ENCODE results near the gene EPSTI1.

EPSTI1 gene

GRCh38 chr13:42969565-42970172, 22.4 kb downstream of the EPSTI1 start:
- DNase-seq, result peak; percentile 29

- no peak for DNase-seq
These were observed 23.1 kb downstream of the EPSTI1 start for GRCh38 chr13:42968906-42969305.

- DNase-seq, result no peak
These were observed 24.4 kb downstream of the EPSTI1 start for GRCh38 chr13:42967660-42968059.

- DNase-seq, result no peak
These were observed 26.8 kb downstream of the EPSTI1 start for GRCh38 chr13:42965281-42965680.

- no peak for DNase-seq
These were observed 27.3 kb downstream of the EPSTI1 start for GRCh38 chr13:42964761-42965161.

GRCh38 chr13:42959615-42960014, 32.4 kb downstream of the EPSTI1 start:
- no peak for DNase-seq

GRCh38 chr13:42957881-42958280, 34.2 kb downstream of the EPSTI1 start:
- DNase-seq, result no peak

- no peak for DNase-seq
These were observed 41.9 kb downstream of the EPSTI1 start for GRCh38 chr13:42950181-42950580.

- no peak for DNase-seq
These were observed 44.1 kb downstream of the EPSTI1 start for GRCh38 chr13:42947925-42948324.

- no peak for DNase-seq
These were observed 45.1 kb downstream of the EPSTI1 start for GRCh38 chr13:42946927-42947326.

- DNase-seq, result no peak
These were observed 62.0 kb downstream of the EPSTI1 start for GRCh38 chr13:42929886-42930535.

- no peak for DNase-seq
These were observed 65.5 kb downstream of the EPSTI1 start for GRCh38 chr13:42926555-42926954.

- no peak for DNase-seq
These were observed 66.0 kb downstream of the EPSTI1 start for GRCh38 chr13:42926043-42926442.

GRCh38 chr13:42925626-42926025, 66.4 kb downstream of the EPSTI1 start:
- no peak for DNase-seq

- no peak for DNase-seq
These were observed 67.7 kb downstream of the EPSTI1 start for GRCh38 chr13:42924344-42924743.

- no peak for DNase-seq
These were observed 84.3 kb downstream of the EPSTI1 start for GRCh38 chr13:42907745-42908144.

GRCh38 chr13:42906257-42906656, 85.8 kb downstream of the EPSTI1 start:
- DNase-seq, result no peak

- DNase-seq, result no peak
These were observed 86.5 kb downstream of the EPSTI1 start for GRCh38 chr13:42905579-42905978.

GRCh38 chr13:42899266-42899665, 92.8 kb downstream of the EPSTI1 start:
- DNase-seq, result no peak

GRCh38 chr13:42895776-42896175, 96.3 kb downstream of the EPSTI1 start:
- DNase-seq, result no peak

- no peak for DNase-seq
These were observed 97.2 kb downstream of the EPSTI1 start for GRCh38 chr13:42894765-42895243.

- no peak for DNase-seq
These were observed 98.8 kb downstream of the EPSTI1 start for GRCh38 chr13:42893214-42893671.

GRCh38 chr13:42892760-42893159, 99.3 kb downstream of the EPSTI1 start:
- no peak for DNase-seq

GRCh38 chr13:42891591-42891990, 100.5 kb downstream of the EPSTI1 start:
- DNase-seq, result no peak

GRCh38 chr13:42885325-42885724, 106.7 kb downstream of the EPSTI1 start:
- DNase-seq, result no peak
